ENCODE data around the gene BATF3.

GRCh38 chr1:212645546-212646543 lies 53.8 kb downstream of the BATF3 start:
- TF ChIP-seq, protein P1, sequence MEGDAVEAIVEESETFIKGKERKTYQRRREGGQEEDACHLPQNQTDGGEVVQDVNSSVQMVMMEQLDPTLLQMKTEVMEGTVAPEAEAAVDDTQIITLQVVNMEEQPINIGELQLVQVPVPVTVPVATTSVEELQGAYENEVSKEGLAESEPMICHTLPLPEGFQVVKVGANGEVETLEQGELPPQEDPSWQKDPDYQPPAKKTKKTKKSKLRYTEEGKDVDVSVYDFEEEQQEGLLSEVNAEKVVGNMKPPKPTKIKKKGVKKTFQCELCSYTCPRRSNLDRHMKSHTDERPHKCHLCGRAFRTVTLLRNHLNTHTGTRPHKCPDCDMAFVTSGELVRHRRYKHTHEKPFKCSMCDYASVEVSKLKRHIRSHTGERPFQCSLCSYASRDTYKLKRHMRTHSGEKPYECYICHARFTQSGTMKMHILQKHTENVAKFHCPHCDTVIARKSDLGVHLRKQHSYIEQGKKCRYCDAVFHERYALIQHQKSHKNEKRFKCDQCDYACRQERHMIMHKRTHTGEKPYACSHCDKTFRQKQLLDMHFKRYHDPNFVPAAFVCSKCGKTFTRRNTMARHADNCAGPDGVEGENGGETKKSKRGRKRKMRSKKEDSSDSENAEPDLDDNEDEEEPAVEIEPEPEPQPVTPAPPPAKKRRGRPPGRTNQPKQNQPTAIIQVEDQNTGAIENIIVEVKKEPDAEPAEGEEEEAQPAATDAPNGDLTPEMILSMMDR (IDR thresholded peaks at IDR 0.05; ENCODE audit: insufficient read depth, low read length, poor library complexity, severe bottlenecking), result no peak
- TF ChIP-seq EZH2phosphoT487 (conservative IDR thresholded peaks at IDR 0.05; ENCODE audit: low read length), result no peak

Data from SU-DHL-6 (cell line).